Measurements from ENCODE around the gene ELMO1. TPM values are rescaled to one million over a fixed set of nuclear protein-coding genes. Genes with fewer than 3 reads are reported as not detected.

Gene ELMO1
- total RNA-seq, 1 donor: under 0.01 TPM

DNA sequence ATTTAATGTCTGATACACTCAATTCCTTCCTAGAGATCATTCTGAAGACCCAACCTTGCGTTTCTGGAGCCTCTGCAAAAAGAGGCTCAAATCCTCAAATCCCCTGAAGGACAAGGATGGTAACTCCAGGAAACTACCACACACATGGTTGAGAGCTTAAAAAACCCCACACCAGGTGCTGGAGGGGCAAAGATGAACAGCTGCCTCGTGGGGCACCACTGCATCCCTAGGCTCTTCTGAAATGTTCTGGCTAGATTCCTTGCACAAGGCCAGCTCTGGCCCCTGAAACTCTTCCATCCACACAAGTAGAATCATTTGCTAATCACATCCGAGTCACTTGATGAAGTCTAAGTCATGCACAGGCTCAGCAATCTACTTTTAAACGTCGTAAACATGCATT lies 286.6 kb downstream of the ELMO1 start:
- TF ChIP-seq, protein P1, sequence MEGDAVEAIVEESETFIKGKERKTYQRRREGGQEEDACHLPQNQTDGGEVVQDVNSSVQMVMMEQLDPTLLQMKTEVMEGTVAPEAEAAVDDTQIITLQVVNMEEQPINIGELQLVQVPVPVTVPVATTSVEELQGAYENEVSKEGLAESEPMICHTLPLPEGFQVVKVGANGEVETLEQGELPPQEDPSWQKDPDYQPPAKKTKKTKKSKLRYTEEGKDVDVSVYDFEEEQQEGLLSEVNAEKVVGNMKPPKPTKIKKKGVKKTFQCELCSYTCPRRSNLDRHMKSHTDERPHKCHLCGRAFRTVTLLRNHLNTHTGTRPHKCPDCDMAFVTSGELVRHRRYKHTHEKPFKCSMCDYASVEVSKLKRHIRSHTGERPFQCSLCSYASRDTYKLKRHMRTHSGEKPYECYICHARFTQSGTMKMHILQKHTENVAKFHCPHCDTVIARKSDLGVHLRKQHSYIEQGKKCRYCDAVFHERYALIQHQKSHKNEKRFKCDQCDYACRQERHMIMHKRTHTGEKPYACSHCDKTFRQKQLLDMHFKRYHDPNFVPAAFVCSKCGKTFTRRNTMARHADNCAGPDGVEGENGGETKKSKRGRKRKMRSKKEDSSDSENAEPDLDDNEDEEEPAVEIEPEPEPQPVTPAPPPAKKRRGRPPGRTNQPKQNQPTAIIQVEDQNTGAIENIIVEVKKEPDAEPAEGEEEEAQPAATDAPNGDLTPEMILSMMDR (IDR thresholded peaks at IDR 0.05; ENCODE audit: insufficient read depth, low read depth, low read length): no peak
- no peak overlapping the region for H3K4me3 ChIP-seq (ENCODE audit: low read depth, low read length)
- no peak for DNase-seq (ENCODE audit: low read depth)

DNA sequence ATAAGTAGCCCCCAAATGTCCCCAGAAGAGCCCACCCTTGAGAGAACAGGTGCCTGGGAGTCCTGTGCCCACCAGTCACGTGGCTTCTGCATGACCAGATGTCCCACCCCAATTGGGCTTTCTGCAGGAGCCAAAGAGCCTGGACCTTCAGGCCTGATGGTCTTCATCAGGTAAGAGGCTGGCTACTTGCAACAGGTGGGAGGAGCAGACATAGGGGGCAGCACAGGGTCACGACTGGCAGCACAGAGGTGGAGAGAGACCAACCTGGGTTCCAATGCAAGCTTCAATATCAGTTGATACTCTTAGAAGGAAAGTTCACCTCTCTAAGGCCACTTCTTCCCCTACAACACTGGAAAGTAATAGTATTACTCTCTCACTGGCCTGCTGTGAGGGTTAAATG lies 288.0 kb downstream of the ELMO1 start:
- no peak overlapping the region for H3K4me3 ChIP-seq (ENCODE audit: low read depth, low read length)
- no peak for DNase-seq (ENCODE audit: low read depth)
- TF ChIP-seq, protein P1 (IDR thresholded peaks at IDR 0.05; ENCODE audit: insufficient read depth, low read depth, low read length): no peak

DNA sequence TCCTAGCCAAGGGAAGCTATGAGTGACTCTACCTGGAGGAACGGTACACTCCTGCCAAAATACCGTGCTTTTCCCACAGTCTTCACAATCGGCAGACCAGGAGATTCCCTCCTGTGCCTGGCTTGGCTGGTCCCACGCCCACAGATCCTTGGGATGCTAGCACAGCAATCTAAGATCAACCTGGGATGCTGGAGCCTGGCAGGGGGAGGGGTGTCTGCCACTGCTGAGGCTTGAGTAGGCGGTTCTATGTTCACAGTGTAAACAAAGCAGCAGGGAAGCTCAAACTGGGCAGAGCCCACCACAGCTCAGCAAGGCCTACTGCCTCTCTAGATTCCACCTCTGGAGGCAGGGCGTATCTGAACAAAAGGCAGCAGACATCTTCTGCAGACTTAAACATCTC lies 295.3 kb downstream of the ELMO1 start:
- no peak overlapping the region for H3K4me3 ChIP-seq (ENCODE audit: low read depth, low read length)
- TF ChIP-seq, protein P1 (IDR thresholded peaks at IDR 0.05; ENCODE audit: insufficient read depth, low read depth, low read length): no peak
- no peak for DNase-seq (ENCODE audit: low read depth)

DNA sequence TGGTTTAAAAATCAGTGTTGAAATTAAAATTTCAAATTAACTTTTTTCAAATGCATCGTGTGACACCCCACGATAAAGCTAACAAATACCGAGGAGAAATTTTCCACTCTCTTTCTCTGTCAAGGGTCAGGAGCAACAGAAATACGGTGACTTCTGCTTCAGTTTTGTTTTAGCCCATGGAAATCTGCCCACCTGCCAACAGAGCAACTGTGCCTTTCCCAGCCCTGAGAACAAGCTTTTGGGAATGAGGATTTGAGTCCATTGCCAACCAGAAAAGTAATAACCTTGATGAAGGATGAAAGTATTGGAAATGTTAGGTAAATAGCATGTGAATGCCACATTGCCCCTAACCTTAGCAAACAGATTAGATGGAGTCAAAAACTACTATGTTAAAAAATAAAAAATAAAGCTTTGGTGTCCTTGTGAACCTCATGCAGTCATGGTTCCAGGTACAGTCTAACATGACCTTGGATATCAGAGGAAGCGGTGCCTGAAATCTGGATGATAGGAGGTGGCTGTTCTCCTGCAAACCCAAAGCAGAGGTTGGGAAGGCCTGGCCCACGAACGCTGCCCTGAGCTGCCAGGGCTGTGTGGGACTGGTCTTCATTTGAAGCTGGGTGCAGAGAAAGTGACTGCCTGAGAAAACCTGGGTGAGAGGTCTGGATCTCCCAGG lies 296.8 kb downstream of the ELMO1 start:
- TF ChIP-seq, protein P1 (IDR thresholded peaks at IDR 0.05; ENCODE audit: insufficient read depth, low read depth, low read length): no peak
- no peak overlapping the region for H3K4me3 ChIP-seq (ENCODE audit: low read depth, low read length)
- DNase-seq (ENCODE audit: low read depth): no peak

DNA sequence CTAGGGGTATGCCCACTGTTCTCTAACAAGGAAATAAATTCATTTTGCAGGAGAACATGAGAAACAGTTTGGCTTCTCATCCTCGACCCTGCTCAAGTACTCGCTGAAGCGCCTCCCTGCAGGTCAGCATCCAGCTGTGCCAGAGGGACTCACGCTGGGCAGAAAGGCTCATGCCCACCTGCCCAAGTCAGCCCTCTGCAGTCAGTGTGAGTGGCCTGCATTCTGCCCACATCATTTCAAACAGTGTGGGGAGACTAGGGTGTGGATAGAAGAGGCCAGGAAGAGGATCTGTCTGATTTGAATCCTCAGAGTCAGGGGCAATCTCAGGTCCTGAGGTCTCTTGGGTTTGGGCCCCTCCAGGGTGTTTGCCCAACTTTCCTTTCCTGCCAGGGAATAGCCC lies 297.8 kb downstream of the ELMO1 start:
- TF ChIP-seq, protein P1 (IDR thresholded peaks at IDR 0.05; ENCODE audit: insufficient read depth, low read depth, low read length): no peak
- no peak overlapping the region for H3K4me3 ChIP-seq (ENCODE audit: low read depth, low read length)
- DNase-seq (ENCODE audit: low read depth): no peak

DNA sequence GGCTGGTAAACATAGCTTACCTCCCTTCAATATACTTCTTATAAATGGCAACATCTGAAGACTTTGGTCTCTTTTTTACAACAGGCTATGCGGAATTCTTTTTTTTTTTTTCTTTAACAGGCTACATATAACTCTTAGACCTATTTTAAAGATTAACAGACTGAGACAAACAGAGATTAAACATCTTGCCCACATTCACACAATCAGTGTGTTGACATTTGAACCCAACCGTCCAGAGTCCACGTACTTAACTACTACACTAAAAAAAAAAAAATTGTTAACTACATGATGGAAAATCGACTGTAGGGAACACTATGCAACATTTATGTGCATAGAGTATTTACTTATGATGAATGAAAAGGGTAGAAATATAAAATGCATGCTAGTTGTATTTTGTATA lies 298.5 kb downstream of the ELMO1 start:
- H3K4me3 ChIP-seq (ENCODE audit: low read depth, low read length): no peak overlapping the region
- DNase-seq (ENCODE audit: low read depth): no peak
- TF ChIP-seq, protein P1 (IDR thresholded peaks at IDR 0.05; ENCODE audit: insufficient read depth, low read depth, low read length): no peak

DNA sequence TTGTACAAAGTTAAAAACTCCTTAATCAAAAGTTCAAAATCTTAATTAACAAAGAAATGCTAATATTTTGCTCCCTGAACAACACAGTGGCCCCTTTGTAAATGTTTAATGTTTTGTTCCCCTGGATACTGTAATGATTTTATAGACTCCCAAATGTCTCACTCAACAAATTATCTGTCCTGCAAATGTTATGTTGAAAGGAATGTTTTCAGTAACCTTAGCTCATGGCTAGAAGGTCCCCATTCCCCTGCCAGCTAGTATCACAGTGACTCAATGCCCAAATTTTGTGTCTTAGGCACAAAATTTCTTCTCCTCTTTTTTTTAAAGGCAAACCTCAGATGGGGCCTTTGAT lies 298.9 kb downstream of the ELMO1 start:
- H3K4me3 ChIP-seq (ENCODE audit: low read depth, low read length): no peak overlapping the region
- no peak for DNase-seq (ENCODE audit: low read depth)
- TF ChIP-seq, protein P1 (IDR thresholded peaks at IDR 0.05; ENCODE audit: insufficient read depth, low read depth, low read length): no peak

All from fibroblast of villous mesenchyme (primary cell).